A204.1 (cell line): ENCODE data around the gene SAXO1.
"Not testable (repeated sequence)": the region's sequence is repeated elsewhere in the genome, so short reads cannot be mapped to it uniquely, and the experiment has no call there.

Experiments
- FAIRE-seq: peaks from 2 replicates; lab custom pipeline; 2012; peaks lifted over from hg19 to GRCh38; lab: Jason Lieb, UNC

The SAXO1 gene

GRCh38 chr9:18999173-18999785 lies 33.7 kb downstream of the SAXO1 start:
- FAIRE-seq: no peak

- no peak for FAIRE-seq
Measured at GRCh38 chr9:18997151-18997550, 35.9 kb downstream of the SAXO1 start.

- no peak for FAIRE-seq
Measured at GRCh38 chr9:18996211-18996610, 36.8 kb downstream of the SAXO1 start.

GRCh38 chr9:18994263-18994916 lies 38.6 kb downstream of the SAXO1 start:
- FAIRE-seq: no peak

GRCh38 chr9:18991197-18991596 lies 41.8 kb downstream of the SAXO1 start:
- FAIRE-seq: not testable (repeated sequence)

GRCh38 chr9:18990494-18990893 lies 42.5 kb downstream of the SAXO1 start:
- FAIRE-seq: no peak

GRCh38 chr9:18989865-18990264 lies 43.1 kb downstream of the SAXO1 start:
- FAIRE-seq: no peak

GRCh38 chr9:18989097-18989496 lies 43.9 kb downstream of the SAXO1 start:
- FAIRE-seq: no peak

GRCh38 chr9:18988003-18988402 lies 45.0 kb downstream of the SAXO1 start:
- FAIRE-seq: no peak

GRCh38 chr9:18985996-18986395 lies 47.0 kb downstream of the SAXO1 start:
- no peak for FAIRE-seq

- no peak for FAIRE-seq
Measured at GRCh38 chr9:18985464-18985951, 47.5 kb downstream of the SAXO1 start.

- FAIRE-seq: no peak
Measured at GRCh38 chr9:18982262-18982620, 50.8 kb downstream of the SAXO1 start.

GRCh38 chr9:18981476-18982261 lies 51.3 kb downstream of the SAXO1 start:
- FAIRE-seq: no peak

- no peak for FAIRE-seq
Measured at GRCh38 chr9:18980189-18980588, 52.8 kb downstream of the SAXO1 start.

GRCh38 chr9:18979367-18979766 lies 53.6 kb downstream of the SAXO1 start:
- no peak for FAIRE-seq

GRCh38 chr9:18978188-18978587 lies 54.8 kb downstream of the SAXO1 start:
- FAIRE-seq: no peak

GRCh38 chr9:18976709-18977531 lies 56.1 kb downstream of the SAXO1 start:
- FAIRE-seq: no peak

- FAIRE-seq: no peak
Measured at GRCh38 chr9:18976221-18976708, 56.7 kb downstream of the SAXO1 start.

GRCh38 chr9:18973348-18973747 lies 59.7 kb downstream of the SAXO1 start:
- no peak for FAIRE-seq

GRCh38 chr9:18972675-18973074 lies 60.3 kb downstream of the SAXO1 start:
- FAIRE-seq: no peak

GRCh38 chr9:18971909-18972308 lies 61.1 kb downstream of the SAXO1 start:
- FAIRE-seq: no peak

GRCh38 chr9:18971404-18971803 lies 61.6 kb downstream of the SAXO1 start:
- no peak for FAIRE-seq
